Hepatocyte (in vitro differentiated cells): Measurements from ENCODE around the gene CYP4F22. TPM values are rescaled to one million over a fixed set of nuclear protein-coding genes. Genes with fewer than 3 reads are reported as not detected.

Experiments
- DNase-seq: peaks from one replicate; pipeline ENCODE4 v3.0.0-alpha.2; 2016; ENCODE audit warnings: low spot score
- H2AFZ ChIP-seq: fragments of 200-600 bp; sonication (generic); 2 replicates; pipeline ENCODE4 v1.6.0; 2016; ENCODE audit warnings: antibody characterized with exemption, mild to moderate bottlenecking
- H3K27ac ChIP-seq: fragments of 200-600 bp; sonication (generic); 2 replicates; pipeline ENCODE4 v1.5.1; 2016; ENCODE audit warnings: mild to moderate bottlenecking
- H3K27me3 ChIP-seq: fragments of 200-600 bp; sonication (generic); 2 replicates; pipeline ENCODE4 v1.6.1; 2016
- H3K36me3 ChIP-seq: fragments of 200-600 bp; sonication (generic); replicated peaks from 2 replicates; pipeline ENCODE4 v1.5.1; 2016; ENCODE audit warnings: low read depth; ENCODE audit not compliant: insufficient read depth
- H3K4me1 ChIP-seq: fragments of 200-600 bp; sonication (generic); 2 replicates; pipeline ENCODE4 v1.5.1; 2016; ENCODE audit warnings: mild to moderate bottlenecking, moderate library complexity; ENCODE audit not compliant: insufficient read depth
- H3K4me2 ChIP-seq: fragments of 200-600 bp; sonication (generic); 2 replicates; pipeline ENCODE4 v1.6.0; 2016
- H3K4me3 ChIP-seq: fragments of 200-600 bp; sonication (generic); 2 replicates; pipeline ENCODE4 v1.5.1; 2016; ENCODE audit warnings: mild to moderate bottlenecking
- H3K79me2 ChIP-seq: fragments of 200-600 bp; sonication (generic); 2 replicates; pipeline ENCODE4 v1.6.0; 2017; ENCODE audit warnings: mild to moderate bottlenecking
- H3K9me2 ChIP-seq: fragments of 200-600 bp; sonication (generic); replicated peaks from 2 replicates; pipeline ENCODE4 v1.6.0; 2017; ENCODE audit warnings: mild to moderate bottlenecking; ENCODE audit not compliant: insufficient read depth
- H3K9me3 ChIP-seq: fragments of 200-600 bp; sonication (generic); 2 replicates; pipeline ENCODE4 v1.5.1; 2016; ENCODE audit warnings: low read depth, mild to moderate bottlenecking
- H4K20me1 ChIP-seq: fragments of 200-600 bp; sonication (generic); 2 replicates; pipeline ENCODE4 v1.6.0; 2016; ENCODE audit warnings: mild to moderate bottlenecking; ENCODE audit not compliant: insufficient read depth, poor library complexity, severe bottlenecking
- EZH2 ChIP-seq: fragments of 200-600 bp; sonication (generic); IDR thresholded peaks from 2 replicates; pipeline ENCODE4 v1.6.1; 2016; ENCODE audit warnings: antibody characterized with exemption, mild to moderate bottlenecking, borderline replicate concordance
- EZH2phosphoT487 ChIP-seq: fragments of 200-600 bp; sonication (generic); IDR thresholded peaks from one replicate; pipeline ENCODE4 v1.6.1; 2018; ENCODE audit warnings: antibody characterized with exemption, mild to moderate bottlenecking, low read depth, moderate library complexity; ENCODE audit not compliant: unreplicated experiment, severe bottlenecking
- WGBS: methylation state at CpG from one replicate; pipeline ENCODE4 v1.1.6; 2016; ENCODE audit warnings: low lambda C conversion rate; ENCODE audit errors: missing lambda C conversion rate; 5-methylcytosine and 5-hydroxymethylcytosine counted together
- polyA plus RNA-seq: library from polyadenylated mRNA; unstranded; fragments of >200 nt; fragmentation: Nextera tagmentation; extraction: Ambion mirVana; gene quantifications from 2 replicates; pipeline ENCODE4 v1.2.1, GENCODE V29; 2016
- total RNA-seq: library from RNA; depleted of rRNA; stranded (reverse); fragments of >200 nt; gene quantifications from 2 replicates; pipeline ENCODE4 v1.2.3, GENCODE V29; 2014
- TF ChIP-seq, protein P1 (sequence below): fragments of 200-600 bp; sonication (generic); IDR thresholded peaks from 2 replicates; pipeline ENCODE4 v1.5.1; 2016; ENCODE audit warnings: antibody characterized with exemption, mild to moderate bottlenecking; ENCODE audit not compliant: poor library complexity

The CYP4F22 gene
- total and polyA plus RNA-seq, 2 experiments from 2014 or later: not detected

DNA sequence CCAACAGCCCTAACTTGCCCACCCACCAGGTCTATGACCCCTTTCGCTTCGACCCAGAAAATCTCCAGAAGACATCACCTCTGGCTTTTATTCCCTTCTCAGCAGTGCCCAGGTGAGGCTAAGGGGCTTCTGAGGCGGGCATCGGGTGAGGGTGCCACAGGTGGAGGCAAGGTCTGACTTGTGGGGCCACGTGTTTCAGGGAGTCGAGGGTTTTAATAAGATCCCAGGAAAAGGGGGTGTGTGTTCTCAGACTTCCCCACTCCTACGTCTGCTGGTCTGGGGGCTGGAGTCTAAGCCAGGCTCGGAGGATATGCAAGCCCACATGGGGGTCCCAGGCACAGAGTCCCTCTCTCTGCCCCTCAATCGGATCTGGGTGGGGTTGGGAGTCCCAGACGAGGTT, 75.8 kb downstream of the CYP4F22 start:
- Histone ChIP-seq H3K9me3 (no peaks in the 10 kb centered on the region), H3K27me3 (no peaks in the 10 kb centered on the region), H3K36me3 (no peaks in the 10 kb centered on the region), H3K4me3 (no peak overlapping the region), H2AFZ (no peak overlapping the region), H3K4me2 (no peak overlapping the region), H3K79me2 (no peaks in the 10 kb centered on the region), H3K9me2 (no peaks in the 10 kb centered on the region), H3K27ac (no peak overlapping the region), H4K20me1 (no peaks in the 10 kb centered on the region), H3K4me1 (no peaks in the 10 kb centered on the region)
- no peak for DNase-seq
- TF ChIP-seq, protein P1, sequence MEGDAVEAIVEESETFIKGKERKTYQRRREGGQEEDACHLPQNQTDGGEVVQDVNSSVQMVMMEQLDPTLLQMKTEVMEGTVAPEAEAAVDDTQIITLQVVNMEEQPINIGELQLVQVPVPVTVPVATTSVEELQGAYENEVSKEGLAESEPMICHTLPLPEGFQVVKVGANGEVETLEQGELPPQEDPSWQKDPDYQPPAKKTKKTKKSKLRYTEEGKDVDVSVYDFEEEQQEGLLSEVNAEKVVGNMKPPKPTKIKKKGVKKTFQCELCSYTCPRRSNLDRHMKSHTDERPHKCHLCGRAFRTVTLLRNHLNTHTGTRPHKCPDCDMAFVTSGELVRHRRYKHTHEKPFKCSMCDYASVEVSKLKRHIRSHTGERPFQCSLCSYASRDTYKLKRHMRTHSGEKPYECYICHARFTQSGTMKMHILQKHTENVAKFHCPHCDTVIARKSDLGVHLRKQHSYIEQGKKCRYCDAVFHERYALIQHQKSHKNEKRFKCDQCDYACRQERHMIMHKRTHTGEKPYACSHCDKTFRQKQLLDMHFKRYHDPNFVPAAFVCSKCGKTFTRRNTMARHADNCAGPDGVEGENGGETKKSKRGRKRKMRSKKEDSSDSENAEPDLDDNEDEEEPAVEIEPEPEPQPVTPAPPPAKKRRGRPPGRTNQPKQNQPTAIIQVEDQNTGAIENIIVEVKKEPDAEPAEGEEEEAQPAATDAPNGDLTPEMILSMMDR: no peak
- TF ChIP-seq EZH2: no peak
- WGBS: 72% methylated on average over 10 of the region's 10 CpGs

DNA sequence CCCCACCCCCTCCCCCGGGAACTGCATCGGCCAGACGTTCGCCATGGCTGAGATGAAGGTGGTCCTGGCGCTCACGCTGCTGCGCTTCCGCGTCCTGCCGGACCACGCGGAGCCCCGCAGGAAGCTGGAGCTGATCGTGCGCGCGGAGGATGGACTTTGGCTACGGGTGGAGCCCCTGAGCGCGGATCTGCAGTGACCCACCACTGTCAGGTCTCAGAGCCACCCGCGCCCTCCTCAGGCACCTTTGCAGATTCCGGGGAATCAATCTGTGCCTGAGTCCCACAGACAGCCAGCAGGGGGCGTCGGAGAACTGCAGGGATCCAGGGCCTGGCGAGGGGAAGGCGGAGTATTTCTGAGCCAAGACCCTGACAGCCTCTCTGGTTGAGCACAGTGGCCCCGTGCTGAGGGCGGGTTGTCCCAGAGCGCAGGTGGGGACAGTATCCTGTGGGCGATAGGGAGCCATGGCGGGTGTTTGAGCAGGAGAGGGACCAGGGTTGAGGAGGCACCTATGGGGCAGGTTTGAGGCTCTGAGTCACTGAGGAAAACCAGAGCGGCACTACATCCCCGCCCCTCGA, 76.3 kb downstream of the CYP4F22 start:
- peak; percentile 59 for DNase-seq

DNA sequence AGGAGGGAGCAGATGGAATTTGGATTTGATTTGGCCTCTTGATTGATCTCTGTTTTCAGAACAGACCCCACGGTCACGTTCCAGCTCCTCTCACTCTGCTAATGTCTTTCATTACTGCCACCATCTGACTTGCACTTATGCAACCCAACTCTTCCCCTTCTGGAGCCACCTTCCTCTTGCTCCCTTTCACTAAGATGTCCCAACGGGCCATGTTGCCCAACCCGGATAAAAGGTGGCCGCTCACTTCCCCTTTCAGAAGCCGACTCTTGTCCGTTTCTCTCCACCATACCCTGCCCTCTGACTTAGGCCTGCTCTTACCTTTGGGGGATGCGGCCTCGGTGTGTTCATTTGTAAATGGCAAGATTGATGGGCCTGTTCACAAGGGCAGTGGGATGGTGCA, 79.3 kb downstream of the CYP4F22 start:
- Histone ChIP-seq H3K4me3 (no peak overlapping the region), H4K20me1 (no peaks in the 10 kb centered on the region), H2AFZ (no peak overlapping the region), H3K4me1 (no peaks in the 10 kb centered on the region), H3K27me3 (no peaks in the 10 kb centered on the region), H3K4me2 (no peak overlapping the region), H3K27ac (no peak overlapping the region), H3K9me3 (no peaks in the 10 kb centered on the region), H3K9me2 (no peaks in the 10 kb centered on the region), H3K79me2 (no peaks in the 10 kb centered on the region), H3K36me3 (no peaks in the 10 kb centered on the region)
- 89% methylated on average over 9 of the region's 9 CpGs for WGBS
- TF ChIP-seq, protein P1: no peak
- TF ChIP-seq EZH2phosphoT487 (no peak), EZH2 (no peak)
- DNase-seq: no peak

More for the DNA sequence above, 76.3 kb downstream of the CYP4F22 start:
- H3K4me1 ChIP-seq: no peaks in the 10 kb centered on the region
- no peaks in the 10 kb centered on the region for H3K27me3 ChIP-seq
- no peak overlapping the region for H3K4me3 ChIP-seq
- no peaks in the 10 kb centered on the region for H3K9me2 ChIP-seq
- H3K79me2 ChIP-seq: no peaks in the 10 kb centered on the region
- H3K36me3 ChIP-seq: no peaks in the 10 kb centered on the region
- H3K27ac ChIP-seq: no peak overlapping the region
- H3K4me2 ChIP-seq: no peak overlapping the region
- no peaks in the 10 kb centered on the region for H3K9me3 ChIP-seq
- no peaks in the 10 kb centered on the region for H4K20me1 ChIP-seq
- no peak overlapping the region for H2AFZ ChIP-seq
- TF ChIP-seq EZH2 (no peak), EZH2phosphoT487 (no peak)
- TF ChIP-seq, protein P1: peak; percentile 52
- WGBS: 44% methylated on average over 35 of the region's 35 CpGs
